ENCODE results near the gene WDR82. TPM values are rescaled to one million over a fixed set of nuclear protein-coding genes. Genes with fewer than 3 reads are reported as not detected.
A peak's percentile ranks its signal among the peaks of the same experiment; 100 is the strongest.

The WDR82 gene
- total RNA-seq, 1 donor from 2014 or later: 61.7 TPM

DNA sequence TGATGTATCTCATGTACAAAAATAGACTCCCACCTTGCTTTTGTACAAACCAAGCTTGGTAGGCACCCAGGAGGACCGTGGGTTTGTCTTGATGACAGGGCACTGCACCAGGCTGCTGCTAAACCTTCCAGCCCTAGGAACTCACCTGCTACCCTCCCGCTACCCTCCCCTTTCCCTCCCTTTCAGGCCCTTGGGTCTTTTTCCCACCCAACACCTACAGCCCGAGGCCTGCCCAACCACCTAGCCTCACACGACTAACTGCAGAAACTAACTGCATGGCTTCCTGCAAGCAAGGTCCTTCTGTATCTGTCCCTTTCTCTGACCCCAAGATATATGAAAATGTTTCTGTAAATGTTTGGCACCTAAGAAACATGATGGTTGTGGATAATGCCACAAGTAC lies 21.8 kb downstream of the WDR82 start:
- no peak for DNase-seq

DNA sequence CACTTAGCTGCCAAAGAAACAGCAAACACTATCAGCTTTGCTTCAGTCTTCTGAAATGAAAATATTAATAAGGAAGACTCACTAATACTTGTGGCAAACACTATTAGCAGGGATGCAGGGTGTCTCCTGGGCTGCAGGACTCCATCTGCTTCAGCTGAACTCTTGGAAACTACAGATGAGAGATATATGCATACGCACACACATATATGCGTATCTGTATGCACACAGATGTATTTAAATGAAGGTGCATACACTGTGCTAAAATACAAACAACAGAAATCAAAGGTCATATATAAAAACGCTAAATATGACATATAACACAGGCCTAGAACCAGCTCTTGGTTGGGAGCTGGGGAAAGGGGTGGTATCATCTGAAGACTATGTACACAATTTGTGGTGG lies 22.3 kb downstream of the WDR82 start:
- DNase-seq: no peak

DNA sequence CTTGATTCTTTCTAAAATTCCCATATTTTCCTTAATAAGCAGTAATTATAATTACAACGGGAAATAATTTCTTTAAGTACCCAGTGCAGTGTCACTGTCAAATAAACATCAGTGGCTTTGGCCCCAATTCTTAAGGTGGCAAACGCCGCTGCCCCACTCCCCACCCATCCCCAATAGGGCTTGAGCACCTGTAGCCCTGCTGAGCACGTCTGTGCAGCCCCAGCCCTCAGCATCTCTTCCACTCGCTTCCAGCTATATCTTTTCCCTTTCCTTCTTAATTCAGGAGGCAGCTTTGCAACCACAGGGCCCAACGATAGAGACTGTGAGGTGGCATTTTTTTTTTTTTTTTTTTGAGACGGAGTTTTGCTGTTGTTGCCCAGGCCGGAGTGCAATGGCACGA lies 23.8 kb downstream of the WDR82 start:
- DNase-seq: no peak

DNA sequence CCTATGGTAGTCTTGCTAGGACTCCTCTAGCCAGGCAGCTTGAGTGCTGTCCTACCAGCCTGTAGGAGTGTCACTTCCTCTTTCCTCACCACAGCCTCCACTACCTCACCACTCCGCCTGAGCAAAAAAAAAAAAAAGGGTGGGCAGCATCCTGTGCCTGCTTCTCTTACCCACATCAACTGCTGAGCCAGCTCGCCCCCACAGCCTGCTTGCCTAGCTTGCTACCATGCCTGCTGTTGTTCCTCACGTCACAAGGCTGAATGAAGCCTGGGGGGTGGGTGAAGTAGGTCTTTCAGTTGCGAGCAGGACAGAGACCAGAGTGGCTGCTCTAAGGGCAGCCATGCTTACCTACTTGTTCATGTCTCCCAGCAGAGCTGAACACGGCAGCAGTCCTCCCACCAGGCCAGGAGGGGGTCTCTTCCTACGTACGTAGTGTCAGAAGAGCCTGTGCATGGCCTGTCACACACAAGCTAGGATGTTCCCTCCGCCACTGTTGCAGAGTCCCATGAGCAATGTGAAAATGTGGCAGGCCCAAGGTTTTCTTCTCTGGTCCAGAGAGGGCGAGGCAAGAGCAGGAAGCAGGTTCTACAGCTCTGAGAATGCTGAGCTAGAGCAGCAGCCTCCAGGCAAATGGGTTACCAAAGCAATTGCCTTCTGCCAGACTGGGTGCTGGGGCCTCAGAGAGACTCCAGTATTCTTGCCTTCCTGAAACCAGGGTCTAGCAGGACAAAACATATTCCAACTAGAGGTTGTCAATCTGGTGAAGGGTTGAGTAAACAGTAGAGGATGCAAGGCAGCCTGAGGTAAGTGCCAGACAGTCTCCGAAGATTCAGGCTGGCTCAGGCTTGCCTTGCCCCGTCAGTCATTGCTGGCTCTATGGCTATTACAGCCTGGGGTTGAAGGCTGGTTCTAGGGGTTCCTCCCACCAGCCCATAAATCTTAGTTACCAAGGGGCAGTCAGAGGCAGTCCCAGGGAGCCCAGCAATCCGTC lies 24.8 kb downstream of the WDR82 start:
- no peak for DNase-seq

DNA sequence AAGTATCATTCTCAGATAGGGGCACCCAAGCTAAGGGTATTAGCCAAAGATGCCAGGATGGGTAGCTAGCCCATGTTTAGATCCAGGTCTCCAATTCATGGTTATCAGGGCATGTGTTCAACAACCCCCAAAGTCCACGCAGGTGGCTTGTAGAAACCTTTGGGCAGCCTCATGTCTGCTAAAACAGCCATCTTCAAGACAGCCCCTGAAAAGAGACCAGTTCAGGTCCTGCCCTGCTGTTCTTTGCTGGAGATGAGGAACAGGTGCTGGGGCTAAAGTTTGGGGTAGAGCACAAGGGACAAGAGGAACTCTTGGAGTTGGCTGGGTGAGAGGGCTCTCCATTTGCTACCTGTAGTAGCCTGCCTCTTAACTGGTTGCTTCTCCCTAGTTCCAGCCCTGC lies 28.3 kb downstream of the WDR82 start:
- no peak for DNase-seq

DNA sequence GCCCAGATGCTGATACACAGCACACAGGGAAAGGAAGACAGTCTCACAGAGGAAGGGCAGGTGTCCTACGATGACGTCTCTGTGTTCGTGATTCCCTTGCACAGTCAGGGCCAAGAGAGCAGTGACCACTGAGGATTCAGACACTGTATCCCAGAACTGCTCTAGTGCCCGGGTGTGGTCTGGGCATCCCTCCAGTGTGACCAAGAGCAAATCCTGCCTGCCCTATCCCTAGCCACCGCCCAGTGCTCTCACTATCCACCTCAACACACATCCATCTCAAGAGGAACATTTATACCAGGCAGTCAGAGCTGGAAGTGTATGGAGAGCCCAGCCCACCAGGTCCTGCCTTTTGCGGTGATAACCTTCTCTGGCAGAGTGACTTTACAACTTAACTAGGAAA lies 28.8 kb downstream of the WDR82 start:
- no peak for DNase-seq

DNA sequence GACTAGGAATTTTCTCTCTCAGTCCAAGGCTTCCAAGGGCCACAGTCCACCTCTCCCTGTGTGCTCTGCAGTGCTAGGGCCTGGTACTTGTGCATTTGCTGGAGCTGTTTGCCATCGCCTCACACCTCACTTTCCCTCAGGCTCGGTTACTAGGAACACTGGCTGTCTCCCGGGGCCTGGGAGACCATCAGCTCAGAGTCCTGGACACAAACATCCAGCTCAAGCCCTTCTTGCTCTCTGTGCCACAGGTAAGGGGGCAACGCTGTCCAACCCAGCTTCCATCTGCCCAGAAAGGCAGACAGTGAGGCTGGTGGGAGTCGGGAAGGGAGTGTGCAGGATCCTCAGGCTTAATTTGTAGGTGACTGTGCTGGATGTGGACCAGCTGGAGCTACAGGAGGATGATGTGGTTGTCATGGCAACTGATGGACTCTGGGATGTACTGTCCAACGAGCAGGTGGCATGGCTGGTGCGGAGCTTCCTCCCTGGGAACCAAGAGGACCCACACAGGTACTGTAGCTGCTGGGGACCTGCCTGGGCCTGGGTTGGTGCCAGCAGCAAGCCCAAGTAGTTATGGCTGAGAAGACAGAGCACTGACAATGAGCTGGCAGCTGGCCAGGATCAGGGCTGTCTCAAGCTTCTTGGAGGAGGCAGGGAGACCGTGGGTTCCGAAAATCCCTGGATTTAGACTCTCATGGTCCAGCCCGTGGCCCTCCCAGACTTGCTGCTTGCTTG lies 29.5 kb downstream of the WDR82 start:
- DNase-seq: no peak

DNA sequence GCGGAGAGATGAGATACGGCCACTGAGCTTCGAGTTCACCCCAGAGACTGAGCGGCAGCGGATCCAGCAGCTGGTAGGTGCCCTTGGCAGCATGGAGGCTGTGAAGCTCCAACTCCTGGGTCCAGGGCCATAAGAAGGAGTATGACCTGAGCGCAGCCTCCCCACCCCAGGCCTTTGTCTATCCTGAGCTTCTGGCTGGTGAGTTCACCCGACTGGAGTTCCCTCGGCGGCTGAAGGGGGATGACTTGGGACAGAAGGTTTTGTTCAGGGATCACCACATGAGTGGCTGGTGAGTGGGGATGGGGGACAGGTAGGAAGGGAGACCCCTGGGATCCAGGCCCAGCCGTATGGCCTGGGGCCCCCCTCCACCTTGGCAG lies 30.3 kb downstream of the WDR82 start:
- DNase-seq: no peak

DNA sequence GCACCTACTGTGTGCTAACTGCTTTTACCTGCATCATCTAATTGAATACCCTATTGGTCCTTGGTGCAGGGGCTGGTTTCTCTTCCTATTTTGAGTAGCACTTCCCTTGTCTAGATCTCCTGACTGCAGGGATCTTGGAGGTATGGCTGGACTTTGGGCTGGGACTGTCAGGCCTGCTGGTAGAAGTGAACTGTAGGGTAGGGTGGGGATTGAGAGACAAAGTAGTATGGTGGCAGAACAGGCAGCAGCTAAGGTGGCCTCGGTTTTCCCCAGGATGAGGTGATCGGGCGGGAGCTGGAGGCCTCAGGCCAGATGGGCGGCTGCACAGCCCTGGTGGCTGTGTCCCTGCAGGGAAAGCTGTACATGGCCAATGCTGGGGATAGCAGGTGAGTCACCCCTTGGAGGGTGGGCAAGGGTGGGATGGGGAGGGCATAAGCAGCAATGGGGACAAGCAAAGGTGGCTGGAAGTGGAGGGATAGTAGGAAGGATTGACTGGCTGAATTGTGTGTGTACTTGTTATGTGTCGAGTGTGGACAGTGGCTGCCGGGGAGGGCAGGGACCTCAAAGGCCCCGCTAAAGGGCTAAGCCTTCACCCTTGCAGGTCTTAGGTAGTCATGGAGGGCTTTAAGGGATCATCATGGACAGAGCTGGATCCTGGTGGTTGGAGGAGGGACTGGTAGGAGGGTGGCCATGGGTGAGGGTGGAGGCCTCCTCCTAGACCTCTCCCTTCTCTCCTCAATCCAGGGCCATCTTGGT lies 30.9 kb downstream of the WDR82 start:
- DNase-seq: no peak

DNA sequence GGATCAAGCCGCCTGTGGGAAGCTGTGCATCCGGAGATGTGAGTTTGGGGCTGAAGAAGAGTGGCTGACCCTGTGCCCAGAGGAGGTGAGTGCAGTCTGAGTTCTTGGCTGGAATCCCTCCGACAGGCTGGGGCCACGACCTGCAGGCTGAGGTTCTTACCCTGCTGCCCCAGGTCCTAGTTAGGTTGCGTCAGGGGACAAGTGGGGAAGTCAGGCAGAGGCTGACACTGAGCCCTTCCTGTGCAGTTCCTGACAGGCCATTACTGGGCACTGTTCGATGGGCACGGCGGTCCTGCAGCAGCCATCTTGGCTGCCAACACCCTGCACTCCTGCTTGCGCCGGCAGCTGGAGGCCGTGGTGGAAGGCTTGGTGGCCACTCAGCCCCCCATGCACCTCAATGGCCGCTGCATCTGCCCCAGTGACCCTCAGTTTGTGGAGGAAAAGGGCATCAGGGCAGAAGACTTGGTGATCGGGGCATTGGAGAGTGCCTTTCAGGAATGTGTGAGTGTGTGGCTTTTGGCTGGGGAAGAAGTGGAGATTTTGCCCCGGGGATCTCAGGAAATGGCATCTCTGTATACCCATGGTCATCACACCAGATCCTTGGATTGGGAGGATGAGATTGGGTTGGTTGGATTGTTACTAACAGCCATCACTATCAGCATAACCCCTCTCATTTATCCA lies 31.6 kb downstream of the WDR82 start:
- no peak for DNase-seq

DNA sequence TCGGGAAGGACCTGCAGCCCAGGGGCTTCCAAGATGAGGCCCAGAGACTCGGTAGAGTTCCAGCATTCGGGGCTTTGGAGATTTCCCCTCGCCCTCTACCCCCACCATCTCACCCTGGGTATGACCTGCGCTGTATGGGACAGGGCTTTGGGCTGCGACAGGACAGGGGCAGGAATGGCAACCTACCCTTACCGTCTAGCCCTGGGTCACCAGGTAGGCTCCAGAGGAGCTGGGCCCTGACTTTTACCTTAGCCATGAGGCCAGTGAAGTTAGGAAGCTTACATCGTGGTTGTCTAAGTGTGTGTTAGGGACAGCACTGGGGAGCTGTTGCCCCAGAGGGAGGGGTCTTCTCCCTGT lies 32.2 kb downstream of the WDR82 start:
- DNase-seq: no peak

DNA sequence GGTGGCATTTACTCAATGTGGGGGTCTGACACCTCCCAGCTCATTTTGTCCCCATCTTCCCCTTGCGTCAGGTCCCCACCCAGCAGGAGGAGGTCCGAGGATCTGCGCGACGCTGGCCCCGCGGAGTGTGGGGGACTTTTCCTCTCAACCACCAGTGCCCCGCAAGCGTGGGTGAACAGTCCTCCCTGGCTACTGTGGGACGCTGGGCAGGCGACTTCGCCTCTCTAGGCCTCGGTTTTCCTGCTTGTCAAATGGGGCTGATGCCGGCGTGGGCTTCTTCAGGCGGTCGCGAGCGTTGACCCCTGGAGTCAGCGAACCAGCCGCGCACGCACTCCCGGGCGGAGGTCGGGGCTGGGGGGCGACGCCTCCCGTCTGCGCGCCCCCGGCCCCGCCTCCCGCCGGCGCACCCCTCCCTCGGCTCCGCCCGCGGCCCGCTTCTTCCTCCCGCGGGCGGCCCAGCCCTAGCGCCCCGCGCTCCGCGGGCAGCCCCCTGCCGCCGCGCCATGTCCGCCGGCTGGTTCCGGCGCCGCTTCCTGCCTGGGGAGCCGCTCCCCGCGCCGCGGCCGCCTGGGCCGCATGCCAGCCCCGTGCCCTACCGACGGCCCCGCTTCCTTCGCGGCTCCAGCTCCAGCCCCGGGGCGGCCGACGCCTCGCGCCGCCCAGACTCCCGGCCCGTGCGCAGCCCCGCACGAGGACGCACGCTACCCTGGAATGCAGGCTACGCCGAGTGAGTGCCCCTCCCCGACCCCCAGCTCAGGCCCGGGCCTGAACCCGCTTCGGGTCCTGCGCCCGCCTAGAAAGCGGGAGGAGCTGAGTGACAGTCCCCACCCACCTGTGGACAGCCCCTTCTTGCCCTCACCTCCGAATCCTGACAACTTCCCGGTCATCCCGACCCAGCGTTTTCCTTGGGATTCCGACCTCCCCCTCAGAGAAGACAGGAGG lies 32.9 kb downstream of the WDR82 start, which contains the start of gene PPM1M:
Gene PPM1M (plus strand): TSS at position 438 of the 942 bp plus-strand sequence. CDS start 66 bp downstream, at position 504.
- peak; percentile 21 for DNase-seq

DNA sequence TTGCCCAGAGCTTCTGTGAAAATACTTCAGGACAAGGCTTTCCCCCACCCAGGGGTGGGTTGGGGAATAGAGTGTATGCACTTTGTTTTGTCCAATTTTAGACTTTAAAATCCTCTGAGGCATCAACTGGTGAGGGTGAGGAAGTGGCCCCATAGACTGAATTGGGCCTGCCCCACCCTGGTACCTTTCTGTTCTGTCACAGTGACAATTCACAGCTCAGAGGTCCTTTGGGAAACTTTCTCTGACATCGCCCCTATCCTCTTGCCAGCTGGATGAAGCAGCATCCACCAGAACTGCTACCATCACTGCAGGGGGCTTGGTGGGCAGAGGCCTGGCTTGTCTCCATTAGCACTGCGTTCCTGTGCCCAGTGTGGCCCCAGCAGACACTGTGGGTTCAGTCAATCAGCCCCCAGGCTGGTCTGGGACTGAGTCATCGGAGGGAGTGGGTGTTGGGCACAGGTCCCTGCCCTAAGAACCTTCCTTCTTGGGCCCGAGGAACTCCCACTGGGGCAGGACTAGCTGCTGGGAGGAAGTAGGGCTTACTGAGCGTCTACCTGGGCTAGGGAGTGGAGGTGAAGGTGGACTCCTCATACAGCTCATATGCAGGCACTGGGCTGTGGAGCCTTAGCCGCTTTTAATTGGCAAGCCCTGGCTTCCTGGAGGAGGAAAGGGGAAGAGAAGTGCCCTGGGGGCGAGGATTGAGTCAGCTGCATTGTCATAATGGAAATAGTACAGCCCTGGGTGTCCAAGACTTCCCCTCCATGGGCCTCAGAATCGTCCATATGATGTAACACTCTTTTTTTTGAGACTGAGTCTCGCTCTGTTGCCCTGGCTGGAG lies 34.4 kb downstream of the WDR82 start:
- no peak for DNase-seq

DNA sequence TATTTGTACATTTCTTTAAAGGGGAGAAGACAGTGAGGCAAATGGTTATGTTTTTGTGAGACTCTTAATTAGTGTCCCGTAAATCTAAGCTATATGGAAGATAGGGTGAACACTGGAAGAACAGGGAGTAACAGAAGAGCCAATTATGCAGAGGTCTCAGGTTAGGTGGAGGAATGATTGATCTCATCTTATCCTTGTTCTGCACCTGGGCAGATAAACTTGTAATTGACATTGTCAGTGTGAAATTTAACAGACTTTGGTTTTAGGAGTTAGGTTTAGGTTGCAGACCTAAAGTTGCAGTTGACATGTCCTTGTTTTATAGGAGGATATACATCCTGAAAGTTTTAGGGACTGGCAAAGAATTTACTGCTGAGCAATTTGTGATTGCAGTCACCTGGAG lies 36.4 kb downstream of the WDR82 start:
- no peak for DNase-seq

DNA sequence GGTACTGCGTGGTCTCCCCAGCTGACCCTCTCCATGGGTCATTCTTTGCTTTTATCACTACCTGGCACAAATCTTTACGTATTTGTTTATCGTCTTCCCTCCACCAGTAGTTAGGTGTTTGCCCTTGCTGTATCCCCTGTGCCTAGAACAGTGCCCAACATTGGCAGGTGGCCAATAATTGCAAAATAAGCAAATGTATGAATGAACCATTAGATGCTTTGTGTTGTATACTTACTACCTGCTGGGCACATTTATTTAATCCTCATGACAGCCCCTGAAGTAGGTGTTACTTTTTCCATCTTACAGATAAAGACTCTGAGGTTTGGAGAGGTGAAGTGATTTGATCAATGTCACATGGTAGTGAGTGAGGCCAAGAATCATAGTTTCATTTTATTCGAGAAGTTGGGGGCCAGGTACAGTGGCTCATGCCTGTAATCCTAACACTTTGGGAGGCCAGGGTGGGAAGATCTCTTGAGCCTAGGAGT lies 37.5 kb downstream of the WDR82 start:
- DNase-seq: no peak

DNA sequence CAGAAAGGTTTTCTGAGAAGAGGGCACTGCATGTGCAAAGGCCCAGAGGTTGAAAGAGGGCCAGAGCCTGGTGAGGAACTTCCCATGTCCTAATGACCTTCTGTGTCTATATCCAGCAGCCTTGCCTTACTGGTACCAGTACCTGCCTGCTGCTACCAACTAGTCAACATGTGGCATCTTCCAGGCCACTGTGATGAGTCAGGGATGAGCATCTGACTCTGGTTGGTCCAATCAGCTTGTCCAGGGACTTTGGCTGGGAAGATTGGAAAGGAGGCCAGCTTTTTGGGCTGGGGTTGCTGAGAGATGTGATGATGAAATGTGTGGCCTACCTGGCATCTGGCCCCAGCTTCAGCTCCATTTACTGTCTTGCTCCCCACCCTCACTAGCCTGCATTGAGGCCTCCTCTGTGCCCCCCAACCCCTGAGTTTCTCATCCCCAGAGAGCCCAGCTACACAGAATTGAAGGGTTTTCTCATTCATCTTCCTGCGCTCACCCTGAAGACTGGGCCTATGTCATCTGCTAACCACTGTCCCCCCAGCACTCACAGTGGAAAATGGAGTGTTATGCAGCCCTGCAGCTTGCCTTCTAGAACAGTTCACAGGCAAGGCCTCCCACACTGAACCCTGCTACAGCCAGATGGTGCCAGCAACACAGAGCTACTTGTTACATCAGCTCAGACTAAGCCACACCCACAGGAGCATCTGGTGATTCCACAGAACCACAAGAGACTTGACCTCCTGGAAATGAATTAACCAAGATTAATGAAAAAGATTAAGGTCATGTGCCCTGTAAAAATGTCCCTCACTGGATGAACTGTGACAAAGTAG lies 38.2 kb downstream of the WDR82 start:
- DNase-seq: peak; percentile 28

DNA sequence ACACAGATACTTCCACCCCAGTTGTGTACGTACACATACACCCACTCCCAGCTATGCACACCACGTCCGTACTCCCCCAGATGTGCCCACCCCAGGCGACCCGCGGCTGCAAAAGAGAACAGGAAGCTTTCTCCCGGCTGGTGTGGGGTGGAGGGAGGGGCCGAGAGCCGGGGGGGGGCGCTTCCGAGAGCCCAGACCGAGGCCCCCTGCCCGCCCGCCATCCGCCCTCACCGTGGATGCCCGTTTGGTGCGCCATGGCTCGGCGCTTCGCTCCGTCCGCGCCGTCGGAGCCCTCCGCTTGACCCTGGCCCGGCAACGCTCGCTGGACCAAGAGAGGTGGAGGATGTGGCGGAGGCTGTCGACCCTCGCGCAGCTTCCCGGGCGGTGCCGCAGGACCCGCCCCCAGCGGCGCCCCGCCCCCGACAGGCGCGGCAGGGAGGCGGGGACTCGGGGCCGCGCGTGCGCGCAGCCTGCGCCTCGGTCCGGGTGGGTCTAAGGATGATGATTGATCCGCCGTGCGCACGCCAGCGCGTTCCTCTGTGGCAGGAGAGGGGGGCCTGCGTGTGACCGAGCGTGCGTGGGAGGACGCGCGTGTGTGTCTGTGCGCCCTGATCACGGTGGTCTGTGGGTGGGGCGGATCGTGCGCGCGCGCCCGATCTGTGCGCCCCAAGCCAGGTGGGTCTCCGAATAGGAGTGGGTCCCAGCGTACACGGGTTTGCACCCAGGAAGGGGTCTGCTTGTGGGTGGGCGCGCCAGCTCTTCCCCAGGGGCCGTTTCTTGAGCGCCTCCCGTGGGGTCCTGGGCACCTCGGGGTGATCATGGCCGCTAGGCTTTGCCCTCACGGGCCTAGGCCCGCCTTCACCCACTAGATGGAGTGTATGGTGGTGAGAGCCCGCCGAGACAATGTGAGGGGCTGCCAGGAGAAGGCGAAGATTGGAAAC lies 39.4 kb downstream of the WDR82 start, which contains the start of gene TWF2:
Gene TWF2 (minus strand): TSS at position 398 of the 941 bp plus-strand sequence. CDS start 142 bp downstream, at position 256.
- DNase-seq: peak; percentile 78
